ENCODE data around the gene EIF4G3.

DNA sequence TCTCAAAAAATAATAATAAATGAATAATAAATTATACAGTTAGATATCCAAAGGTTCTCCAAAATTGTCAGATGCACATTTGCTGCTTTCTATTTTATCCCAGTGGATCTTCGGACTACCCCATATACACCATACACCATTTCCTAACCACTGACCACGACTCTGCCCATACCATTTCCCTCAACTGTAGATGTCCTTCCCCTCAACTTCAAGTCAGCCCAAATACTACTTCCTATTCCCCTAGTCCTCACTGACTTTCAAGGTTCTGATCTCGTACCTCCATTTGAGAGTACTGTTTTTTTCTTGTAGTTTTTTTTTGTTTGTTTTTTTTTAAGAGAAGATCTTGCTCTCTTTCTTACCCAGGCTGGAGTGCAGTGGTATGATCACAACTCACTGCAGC lies 19.6 kb downstream of the EIF4G3 start:
- TF ChIP-seq EP300 (IDR thresholded peaks at IDR 0.05; ENCODE audit: borderline replicate concordance): no peak
- no peak for TF ChIP-seq TAF1 (IDR thresholded peaks at IDR 0.05; ENCODE audit: low read depth)
- TF ChIP-seq CEBPB (IDR thresholded peaks at IDR 0.05): no peak
- TF ChIP-seq, protein P1, sequence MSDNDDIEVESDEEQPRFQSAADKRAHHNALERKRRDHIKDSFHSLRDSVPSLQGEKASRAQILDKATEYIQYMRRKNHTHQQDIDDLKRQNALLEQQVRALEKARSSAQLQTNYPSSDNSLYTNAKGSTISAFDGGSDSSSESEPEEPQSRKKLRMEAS (IDR thresholded peaks at IDR 0.05): no peak
- TF ChIP-seq YY1 (IDR thresholded peaks at IDR 0.05; ENCODE audit: low read depth): no peak
- no peak for TF ChIP-seq TEAD4 (IDR thresholded peaks at IDR 0.05)
- no peak for TF ChIP-seq RAD21 (IDR thresholded peaks at IDR 0.05; ENCODE audit: low read depth)
- TF ChIP-seq, protein P2, sequence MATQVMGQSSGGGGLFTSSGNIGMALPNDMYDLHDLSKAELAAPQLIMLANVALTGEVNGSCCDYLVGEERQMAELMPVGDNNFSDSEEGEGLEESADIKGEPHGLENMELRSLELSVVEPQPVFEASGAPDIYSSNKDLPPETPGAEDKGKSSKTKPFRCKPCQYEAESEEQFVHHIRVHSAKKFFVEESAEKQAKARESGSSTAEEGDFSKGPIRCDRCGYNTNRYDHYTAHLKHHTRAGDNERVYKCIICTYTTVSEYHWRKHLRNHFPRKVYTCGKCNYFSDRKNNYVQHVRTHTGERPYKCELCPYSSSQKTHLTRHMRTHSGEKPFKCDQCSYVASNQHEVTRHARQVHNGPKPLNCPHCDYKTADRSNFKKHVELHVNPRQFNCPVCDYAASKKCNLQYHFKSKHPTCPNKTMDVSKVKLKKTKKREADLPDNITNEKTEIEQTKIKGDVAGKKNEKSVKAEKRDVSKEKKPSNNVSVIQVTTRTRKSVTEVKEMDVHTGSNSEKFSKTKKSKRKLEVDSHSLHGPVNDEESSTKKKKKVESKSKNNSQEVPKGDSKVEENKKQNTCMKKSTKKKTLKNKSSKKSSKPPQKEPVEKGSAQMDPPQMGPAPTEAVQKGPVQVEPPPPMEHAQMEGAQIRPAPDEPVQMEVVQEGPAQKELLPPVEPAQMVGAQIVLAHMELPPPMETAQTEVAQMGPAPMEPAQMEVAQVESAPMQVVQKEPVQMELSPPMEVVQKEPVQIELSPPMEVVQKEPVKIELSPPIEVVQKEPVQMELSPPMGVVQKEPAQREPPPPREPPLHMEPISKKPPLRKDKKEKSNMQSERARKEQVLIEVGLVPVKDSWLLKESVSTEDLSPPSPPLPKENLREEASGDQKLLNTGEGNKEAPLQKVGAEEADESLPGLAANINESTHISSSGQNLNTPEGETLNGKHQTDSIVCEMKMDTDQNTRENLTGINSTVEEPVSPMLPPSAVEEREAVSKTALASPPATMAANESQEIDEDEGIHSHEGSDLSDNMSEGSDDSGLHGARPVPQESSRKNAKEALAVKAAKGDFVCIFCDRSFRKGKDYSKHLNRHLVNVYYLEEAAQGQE (IDR thresholded peaks at IDR 0.05; ENCODE audit: low read depth): no peak
- no peak for TF ChIP-seq EGR1 (IDR thresholded peaks at IDR 0.05)
- TF ChIP-seq CREB1 (IDR thresholded peaks at IDR 0.05; ENCODE audit: low read depth): no peak
- TF ChIP-seq TCF12 (IDR thresholded peaks at IDR 0.05; ENCODE audit: low read depth): no peak
- no peak for TF ChIP-seq NFIC (IDR thresholded peaks at IDR 0.05)
- no peak for TF ChIP-seq FOXM1 (IDR thresholded peaks at IDR 0.05; ENCODE audit: borderline replicate concordance, low read depth)
